GM18858 (cell line): ENCODE results near the gene MAFG.
"Not testable (repeated sequence)": the region's sequence is repeated elsewhere in the genome, so short reads cannot be mapped to it uniquely, and the experiment has no call there.

Experiments
- ATAC-seq: cut with Tn5 transposase; IDR thresholded peaks from one replicate; pipeline ENCODE4 v1.9.1; 2021; ENCODE audit not compliant: unreplicated experiment

Gene MAFG

DNA sequence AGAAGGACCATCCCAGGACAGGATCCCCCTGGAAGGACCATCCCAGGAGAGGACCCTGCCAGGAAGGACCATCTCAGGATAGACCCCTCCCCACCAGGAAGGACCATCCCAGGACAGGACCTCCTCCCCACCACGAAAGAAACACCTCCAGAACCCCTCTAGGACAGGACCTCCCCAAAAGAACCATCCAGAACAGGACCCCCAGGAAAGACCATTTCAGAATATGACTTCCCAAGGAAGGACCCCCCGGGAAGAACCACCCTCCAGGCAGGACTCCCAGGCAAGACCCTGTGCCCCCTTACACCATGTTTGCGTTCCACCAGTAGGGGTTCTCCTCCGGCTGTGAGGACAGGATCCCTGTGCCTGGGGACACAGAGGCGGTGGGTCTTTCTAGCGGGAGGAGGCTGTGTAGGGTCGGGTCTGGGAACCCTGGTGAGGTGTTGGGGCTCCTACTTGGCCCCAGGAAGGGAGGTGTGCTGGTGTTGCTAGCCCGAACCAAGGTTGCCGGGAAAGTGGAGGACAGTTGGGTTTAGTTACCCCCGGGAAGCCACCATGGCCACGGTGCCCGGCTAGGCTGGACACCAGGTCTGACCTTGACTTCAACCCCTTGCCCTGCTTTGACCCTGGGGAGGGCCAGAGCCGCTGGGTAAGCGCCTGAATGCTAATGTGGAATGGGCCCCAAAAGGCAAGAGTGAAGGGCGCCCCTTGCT lies 31.3 kb upstream of the MAFG start:
- ATAC-seq, result no peak

DNA sequence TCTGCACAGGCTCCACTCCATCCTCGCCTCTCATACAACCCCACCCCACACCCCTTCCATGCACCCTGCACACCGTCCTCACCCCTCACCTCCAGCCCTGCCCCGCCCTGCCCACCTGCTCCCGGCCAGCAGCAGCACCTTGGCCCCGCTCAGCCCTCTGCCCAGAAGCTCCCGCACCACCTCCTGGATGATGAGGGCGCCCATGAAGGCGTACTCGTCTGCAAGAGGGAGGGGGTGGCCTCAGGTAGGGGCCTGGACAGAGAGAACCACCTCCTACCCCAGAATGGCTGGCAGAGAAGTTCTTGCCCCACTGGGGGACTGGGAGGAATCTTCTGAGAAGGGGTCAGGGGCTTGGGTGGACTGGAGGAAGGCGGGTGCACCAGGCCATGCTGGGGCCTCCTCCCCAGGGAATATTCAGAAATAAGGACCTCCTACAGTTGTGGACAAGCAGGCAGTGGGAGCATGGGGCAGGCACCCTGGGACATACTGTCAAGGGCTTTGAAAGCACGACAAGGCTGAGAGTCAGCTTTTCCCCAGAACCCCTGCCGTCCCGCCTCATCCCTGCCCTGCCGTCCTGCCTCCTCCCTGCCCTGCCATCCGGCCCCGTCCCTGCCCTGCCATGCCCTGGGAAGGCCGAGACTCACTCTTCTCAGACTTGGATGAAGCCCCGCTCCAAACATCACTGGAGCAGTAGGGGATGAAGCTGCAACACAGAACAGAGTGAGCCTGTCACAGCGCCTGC lies 30.3 kb upstream of the MAFG start:
- ATAC-seq, result no peak

DNA sequence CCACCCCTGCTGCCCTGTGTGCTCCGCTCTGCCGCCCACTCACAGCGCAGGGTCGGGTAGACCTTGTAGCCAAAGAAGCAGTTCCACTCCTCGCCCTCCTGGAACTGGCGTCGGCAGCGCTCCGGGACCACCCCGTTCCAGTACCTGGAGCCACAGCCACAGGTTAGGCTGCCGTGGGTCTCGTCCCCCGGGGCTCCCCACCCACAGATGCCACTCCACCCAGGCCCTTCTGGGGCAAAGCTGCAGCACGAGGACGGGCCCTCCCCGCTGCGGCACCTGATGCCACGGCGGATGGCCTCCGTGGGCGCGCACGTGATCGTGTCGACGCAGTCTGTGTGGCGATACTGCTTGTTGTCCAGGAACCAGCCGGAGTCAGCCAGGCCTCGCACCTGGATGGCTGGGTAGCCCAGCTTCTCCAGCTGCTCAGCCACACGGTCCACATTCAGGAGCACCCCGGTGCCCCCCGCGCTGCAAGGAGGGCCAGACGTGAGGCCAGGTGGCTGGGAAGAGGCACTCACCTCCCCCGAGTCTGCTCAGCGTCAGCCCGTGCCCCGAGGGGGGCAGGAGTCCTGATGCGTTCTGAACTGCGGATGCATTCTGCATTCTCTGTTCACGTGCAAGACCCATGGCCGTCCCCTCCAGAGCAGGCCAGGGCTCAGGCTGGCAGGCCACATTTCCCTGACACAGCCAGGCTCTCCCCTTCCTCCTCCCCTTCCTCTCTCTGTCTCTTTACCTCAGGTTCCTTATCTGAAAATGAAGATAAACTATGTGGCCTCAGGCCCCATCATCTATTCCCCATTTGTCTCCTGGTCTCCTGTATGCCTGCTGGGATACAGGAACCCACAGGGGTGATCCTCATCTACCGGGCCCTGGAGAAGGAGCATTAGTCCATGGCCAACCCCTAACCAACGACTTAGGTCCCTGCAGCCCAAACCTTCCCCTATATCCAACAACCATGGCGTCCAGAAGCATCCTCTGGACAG lies 29.4 kb upstream of the MAFG start:
- ATAC-seq, result no peak

DNA sequence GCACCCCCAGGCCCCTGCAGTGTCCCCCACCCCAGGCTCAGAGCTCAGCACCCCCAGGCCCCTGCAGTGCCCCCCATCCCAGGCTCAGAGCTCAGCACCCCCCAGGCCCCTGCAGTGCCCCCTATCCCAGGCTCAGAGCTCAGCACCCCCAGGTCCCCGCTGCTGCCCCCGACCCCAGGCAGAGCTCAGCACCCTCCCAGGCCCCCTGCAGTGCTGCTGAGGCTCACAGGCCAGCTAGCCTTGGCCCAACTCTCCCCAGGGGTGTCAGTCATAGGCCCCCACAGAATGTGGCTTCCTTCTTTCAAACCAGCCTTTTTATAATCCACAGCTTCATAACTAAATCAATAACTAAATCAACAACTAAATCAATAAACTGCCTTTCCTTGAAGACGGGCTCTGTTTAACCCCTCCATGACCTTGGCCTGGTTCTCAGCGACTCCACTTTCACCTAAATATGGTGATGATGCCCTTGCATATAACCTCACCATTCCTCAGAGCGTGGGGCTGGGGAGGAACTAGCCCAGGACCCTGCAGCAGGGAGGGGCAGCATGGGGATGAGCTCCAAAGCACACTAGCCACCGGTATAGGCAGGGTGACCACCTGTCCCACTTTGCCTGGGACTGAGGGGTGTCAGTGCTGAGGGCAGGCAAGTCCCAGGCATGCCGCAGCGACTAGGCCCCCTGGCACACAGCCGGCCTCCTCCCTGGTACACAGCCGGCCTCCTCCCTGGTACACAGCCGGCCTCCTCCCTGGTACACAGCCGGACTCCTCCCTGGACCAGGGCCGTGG lies 28.4 kb upstream of the MAFG start:
- no peak for ATAC-seq

DNA sequence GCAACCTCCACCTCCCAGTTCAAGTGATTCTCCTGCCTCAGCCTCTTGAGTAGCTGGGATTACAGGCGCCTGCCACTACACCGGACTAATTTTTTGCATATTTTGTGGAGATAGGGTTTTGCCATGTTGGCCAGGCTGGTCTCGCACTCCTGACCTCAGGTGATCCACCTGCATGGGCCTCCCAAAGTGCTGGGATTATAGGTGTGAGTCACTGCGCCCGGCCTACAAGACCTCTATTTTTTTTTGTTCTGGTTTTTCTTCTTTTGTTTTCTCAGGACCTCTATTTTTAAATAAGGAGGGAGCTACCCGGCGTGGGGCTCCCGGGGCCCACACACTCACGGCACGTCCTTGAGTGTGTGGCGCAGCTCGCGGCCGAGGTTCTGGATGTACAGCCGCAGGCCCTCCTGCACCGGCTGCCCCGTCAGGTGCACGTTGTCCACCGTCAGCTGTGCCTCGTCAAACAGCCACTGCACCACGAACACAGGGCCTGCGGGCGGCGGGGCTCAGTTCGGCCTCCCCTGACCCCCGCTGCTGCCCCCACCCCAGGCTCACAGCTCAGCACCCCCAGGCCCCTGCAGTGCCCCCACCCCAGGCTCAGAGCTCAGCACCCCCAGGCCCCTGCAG lies 27.6 kb upstream of the MAFG start:
- ATAC-seq, result no peak

DNA sequence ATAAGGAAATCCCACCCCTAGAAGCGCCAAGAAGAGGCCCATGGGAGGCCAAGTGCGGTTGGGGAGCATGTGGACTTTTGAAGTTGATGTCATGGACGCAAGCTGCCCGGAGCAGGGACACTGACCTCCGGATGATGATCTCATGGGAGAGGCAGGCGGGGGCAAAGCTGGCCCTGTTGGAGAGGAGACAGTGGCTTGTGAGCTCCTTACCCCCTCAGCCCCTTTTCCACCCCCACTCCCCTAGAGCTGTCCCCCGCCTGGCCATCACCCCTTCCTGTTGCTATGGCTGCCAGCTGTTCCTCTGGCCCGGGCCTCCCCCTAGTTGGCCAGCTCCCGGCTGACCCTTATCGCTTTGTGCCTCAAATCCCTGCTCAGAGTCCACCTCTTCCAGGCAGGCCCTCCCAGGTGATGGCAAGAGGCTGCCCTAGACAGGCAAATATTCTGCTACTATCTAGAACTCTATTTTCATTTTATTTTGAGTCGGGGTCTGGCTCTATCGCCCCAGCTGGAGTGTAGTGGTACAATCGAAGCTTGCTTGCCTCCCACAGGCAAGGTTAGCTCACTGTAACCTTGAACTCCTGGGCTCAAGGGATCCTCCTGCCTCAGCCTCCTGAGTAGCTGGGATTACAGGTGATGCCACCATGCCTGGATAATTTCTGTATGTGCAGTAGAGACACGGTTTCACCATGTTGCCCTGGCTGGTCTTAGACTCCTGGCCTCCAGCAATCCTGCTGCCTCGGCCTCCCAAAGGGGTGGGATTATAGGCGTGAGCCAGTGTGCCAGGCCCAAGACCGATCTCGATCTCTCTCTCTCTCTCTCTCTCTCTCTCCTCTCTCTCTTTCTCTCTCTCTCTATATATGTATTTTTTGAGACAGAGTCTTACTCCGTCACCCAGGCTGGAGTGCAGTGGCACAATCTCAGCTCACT lies 26.9 kb upstream of the MAFG start:
- ATAC-seq, result no peak

DNA sequence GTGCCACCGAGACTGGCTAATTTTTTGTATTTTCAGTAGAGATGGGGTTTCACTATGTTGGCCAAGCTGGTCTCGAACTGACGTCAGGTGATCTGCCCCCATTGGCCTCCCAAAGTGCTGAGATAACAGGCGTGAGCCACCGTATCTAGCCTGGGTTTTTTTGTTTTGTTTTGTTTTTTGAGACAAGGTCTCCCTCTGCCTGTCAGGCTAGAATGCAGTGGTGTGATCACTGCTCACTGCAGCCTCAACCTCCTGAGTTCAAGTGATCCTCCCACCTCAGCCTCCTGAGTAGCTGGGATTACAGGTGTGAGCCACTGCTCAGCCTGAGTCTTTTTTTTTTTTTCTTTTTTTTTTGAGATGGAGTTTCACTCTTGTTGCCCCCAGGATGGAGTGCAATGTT lies 25.9 kb upstream of the MAFG start:
- ATAC-seq, result not testable (repeated sequence)

DNA sequence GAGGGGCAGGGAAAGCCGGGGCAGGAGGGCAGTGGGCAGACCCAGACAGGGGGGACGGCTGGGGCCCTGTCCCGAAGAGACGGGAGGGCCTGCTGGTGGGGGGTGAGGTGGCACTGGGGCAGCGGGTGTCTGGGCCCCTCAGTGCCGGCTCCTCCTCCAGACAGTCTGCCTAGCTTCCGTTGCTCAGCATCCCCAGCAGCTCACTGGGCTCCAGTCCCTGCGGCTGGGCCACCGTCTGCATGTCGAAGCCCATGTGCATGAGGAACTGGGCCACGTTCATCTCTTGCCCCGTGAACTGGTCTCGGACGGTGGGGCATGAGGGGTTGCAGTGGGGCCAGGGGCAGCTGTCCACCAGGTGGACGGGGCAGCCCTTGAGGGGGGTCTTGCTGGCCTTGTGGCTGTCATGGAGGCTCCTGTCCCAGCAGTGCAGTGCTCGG lies 25.3 kb upstream of the MAFG start:
- no peak for ATAC-seq

DNA sequence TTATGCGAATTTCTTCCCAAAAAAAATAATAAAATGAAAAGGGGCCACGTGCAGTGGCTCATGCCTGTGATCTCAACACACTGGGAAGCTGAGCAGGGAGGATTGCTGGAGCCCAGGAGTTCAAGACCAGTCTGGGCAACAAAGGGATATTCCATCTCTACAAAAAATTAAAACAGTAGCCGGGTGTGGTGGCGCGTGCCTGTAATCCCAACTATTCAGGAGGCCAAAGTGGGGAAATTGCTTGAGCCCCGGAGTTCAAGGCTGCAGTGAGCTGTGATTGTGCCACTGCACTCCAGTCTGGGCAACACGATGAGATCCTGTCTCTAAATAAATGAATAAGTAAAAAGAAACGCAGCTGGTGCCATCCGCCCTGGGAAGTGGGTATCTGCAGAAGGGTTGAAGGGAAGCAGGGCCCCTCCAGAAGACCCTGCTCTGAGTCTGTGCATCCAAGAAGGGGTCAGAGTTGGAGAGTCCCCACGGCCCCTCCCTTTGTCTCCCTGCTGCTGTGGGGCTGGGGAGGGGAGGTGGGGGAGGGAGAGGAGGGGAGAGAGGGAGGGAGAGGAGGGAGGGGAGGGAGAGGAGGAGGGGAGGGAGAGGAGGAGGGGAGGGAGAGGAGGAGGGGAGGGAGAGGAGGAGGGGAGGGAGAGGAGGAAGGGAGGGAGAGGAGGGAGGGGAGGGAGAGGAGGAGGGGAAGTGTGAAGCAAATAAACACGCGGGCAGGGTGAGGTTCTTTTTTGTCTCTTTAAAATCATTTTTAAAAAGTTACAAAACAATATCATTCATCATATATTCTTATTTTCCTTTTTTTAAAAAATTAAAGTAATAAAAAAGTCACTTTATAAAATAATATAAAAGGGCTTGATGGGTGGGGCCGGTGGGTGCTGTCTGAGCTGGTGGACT lies 24.5 kb upstream of the MAFG start:
- no peak for ATAC-seq

DNA sequence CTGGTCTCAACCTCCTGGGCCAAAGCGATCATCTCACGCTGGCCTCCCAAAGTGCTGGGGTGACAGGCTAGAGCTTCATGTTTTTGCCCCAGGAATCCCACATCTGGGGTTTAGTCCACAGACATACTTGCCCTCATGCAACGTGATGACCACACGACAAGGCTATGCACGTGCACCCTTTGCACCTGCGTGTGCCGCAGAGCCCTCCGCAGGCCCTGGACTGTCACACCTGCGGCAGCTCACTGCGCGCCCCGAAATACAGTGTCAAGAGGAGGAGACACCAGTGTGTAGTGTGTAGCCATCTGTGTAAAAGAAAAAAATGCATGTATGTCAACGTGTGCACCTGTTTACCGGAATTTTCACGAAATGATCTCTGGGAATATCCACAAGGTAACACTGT lies 23.0 kb upstream of the MAFG start:
- no peak for ATAC-seq

DNA sequence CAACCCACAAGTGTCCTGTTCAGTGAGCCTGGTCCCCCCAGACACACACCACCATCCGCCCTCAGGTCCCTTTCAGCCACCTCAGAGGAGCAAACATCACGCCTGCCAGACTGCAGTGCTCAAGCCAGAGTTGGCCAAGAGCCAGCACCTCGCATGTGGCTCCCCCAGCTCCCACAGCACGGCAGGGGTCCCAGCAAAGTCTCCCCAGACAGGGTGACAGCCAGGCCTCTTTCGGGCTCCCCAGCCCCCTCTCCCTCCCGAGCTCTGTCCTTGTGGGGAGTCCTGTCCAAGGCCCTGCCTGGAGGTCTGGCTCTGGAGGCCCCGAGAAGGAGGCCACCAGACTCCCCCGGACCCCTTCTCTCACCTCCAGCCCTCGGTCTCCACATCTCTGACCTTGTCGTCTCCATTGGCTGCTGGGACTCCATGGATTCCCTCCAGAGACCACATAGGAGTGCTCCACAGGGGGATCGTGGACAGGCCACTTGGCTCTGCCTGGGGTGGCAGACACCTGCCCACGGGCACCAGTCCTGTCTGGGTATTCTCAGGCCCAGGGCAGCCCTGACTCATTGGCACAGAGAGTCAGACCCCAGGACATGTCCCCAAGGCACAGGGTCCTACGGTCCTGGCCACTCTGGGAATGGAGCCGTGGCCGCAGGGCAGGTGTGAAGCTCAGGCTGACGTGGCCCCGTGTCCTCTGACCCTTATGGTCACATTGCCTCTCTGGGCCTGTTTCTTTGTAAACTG lies 21.3 kb upstream of the MAFG start:
- no peak for ATAC-seq

DNA sequence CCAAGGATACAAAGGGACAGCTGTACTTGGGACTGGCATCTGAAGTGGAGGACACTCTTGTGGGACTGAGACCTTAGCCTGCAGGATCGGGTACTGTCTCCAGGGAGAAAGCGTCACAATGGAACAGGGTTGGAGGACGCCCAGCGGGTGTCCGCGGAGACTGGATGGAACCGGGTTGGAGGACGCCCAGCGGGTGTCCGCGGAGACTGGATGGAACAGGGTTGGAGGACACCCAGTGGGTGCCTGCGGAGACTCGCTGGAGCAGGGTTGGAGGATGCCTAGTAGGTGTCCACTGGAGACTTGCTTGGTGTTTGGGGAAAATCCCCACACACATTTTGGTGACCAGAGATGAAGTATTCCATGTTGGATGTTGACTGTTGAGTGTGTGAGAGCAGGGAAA lies 19.7 kb upstream of the MAFG start, which contains the start of gene MYADML2:
Gene MYADML2 (minus strand): TSS at position 45 of the 400 bp plus-strand sequence. CDS start 5,492 bp downstream, outside the sequence.
- no peak for ATAC-seq

DNA sequence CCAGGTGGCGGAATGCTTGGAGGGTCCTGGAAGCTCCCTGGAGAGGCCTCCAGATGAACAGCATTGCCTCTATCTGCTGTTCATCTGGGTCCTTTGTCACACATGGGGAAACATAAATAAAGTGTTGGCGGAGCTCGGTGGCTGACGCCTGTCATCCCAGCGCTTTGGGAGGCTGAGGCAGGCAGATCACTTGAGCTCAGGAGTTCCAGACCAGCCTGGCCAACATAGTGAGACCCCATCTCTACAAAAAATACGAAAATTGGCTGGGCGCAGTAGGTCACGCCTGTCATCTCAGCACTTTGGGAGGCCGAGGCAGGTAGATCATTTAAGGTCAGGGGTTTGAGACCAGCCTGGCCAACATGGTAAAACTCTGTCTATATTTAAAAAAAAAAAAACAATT lies 17.3 kb upstream of the MAFG start:
- ATAC-seq, result no peak

DNA sequence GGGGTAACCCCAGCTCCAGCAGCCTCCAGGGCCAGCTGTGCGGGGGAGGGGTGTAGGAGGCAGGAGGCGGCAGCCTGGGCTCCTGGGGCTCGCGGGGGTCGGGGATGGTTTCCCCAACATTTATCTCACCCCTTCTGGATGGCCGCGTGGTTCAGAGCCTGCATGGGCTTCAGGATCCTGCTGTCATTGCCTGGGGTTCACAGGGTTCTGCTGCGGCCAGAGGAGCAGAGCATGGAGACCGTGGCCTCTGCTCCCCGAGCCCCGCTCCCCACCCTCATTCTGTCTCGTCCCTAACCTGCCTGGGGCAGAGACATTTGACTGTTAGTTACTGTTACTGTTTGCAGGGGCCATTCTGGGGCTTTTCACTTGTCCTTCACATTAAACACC lies 14.6 kb upstream of the MAFG start:
- ATAC-seq, result no peak

DNA sequence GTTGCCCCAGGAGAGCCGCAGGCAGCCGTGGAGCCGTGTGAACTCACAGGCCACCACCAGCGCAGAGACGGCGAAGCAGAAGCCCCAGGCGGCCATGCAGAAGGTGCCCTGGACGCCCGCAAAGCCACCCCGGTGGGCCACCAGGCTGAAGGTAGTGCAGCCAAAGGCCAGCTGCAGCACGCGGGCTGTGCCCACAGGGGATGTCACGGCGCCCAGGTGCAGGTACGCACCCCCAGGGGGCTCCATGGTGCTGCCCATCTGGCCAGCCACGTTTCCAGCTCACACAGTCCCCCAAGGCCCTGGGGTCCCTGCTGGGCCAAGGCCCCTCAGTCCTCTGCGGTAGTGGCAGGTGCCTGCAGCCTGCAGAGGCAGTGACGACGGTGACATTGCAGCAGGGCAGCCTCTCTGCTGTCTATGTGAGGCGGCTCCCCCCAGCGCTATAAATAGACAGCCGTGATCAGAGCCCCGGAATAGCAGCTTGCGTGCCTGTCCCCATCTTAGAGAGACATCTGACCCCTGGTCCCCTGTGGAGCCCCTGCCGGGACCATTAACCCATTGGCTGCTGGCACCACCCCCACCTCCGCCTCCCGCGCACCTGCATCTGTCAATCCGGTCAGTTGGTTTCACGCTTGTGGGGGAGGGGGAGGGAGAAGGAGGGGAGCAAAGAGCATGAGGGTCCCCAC lies 14.1 kb upstream of the MAFG start:
- no peak for ATAC-seq

DNA sequence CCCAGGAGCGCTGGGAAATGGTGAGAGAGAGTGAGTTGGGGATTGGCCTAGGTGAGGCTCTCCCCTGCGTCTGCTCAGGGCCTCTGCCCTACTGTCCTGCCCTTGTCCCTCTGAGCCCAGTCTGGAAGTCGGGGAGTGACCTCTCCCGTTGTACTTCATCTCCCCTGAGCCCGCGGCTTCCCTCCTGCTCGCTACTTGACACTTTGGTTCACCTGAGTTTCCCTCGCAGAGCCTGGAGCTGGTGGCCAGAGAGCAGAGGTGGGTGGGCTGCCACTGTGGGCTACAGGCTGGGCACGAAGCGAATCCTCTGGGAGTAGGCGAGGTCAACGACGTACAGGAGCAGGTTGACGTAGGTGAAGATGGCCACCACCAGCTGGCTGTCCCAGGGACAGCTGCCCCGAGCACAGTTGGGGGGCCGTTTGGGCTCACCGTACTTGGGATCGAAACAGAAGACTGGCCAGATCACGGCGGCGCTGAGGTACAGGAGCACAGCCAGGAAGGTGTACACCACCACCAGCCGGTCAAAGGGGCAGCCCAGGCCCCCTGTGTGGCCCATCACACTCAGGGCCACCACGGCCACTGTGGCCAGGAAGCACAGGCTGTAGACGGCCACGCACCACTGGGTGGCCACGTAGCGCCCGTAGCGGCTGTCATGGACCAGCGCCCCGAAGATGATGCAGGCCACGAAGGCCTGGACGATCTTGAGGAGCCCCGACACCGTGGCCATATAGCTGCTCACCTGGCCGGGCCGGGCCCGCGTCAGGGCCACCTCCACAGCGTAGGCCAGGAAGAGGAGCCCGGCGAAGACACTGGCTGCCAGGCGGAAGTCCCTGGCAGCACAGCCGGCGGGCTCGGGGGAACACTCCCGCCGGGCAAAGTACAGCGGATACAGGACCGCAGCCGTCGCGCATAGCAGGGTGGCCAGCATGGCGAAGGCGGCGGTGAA lies 13.3 kb upstream of the MAFG start:
- ATAC-seq, result no peak
